Neural progenitor cell (in vitro differentiated cells): ENCODE results near the gene AKIRIN2. TPM values are rescaled to one million over a fixed set of nuclear protein-coding genes. Genes with fewer than 3 reads are reported as not detected.

ENCODE experiments used
- DNase-seq: peaks from one replicate; pipeline ENCODE4 v3.0.0-alpha.2; 2016; ENCODE audit warnings: low spot score
- H2AFZ ChIP-seq: fragments of 200-600 bp; sonication (generic); replicated peaks from 2 replicates; pipeline ENCODE4 v1.6.1; 2016; ENCODE audit warnings: antibody characterized with exemption
- H3F3A ChIP-seq: fragments of 200-600 bp; sonication (generic); 2 replicates; pipeline ENCODE4 v1.6.1; 2016; ENCODE audit warnings: antibody characterized with exemption, low read depth
- H3K27ac ChIP-seq: fragments of 200-600 bp; sonication (generic); 2 replicates; pipeline ENCODE4 v1.5.1; 2016; ENCODE audit warnings: mild to moderate bottlenecking
- H3K27me3 ChIP-seq: fragments of 200-600 bp; sonication (generic); 2 replicates; pipeline ENCODE4 v1.6.1; 2016; ENCODE audit warnings: mild to moderate bottlenecking, moderate library complexity
- H3K36me3 ChIP-seq: fragments of 200-600 bp; sonication (generic); 2 replicates; pipeline ENCODE4 v1.5.1; 2016
- H3K4me1 ChIP-seq: fragments of 200-600 bp; sonication (generic); 2 replicates; pipeline ENCODE4 v1.6.1; 2016; ENCODE audit warnings: mixed run types
- H3K4me2 ChIP-seq: fragments of 200-600 bp; sonication (generic); 2 replicates; pipeline ENCODE4 v1.6.1; 2016
- H3K4me3 ChIP-seq: fragments of 200-600 bp; sonication (generic); 2 replicates; pipeline ENCODE4 v1.5.1; 2016
- H3K79me2 ChIP-seq: fragments of 200-600 bp; sonication (generic); 2 replicates; pipeline ENCODE4 v1.6.1; 2016; ENCODE audit warnings: low read depth
- H3K9ac ChIP-seq: fragments of 200-600 bp; sonication (generic); 2 replicates; pipeline ENCODE4 v1.6.1; 2016
- H3K9me3 ChIP-seq: fragments of 200-600 bp; sonication (generic); 2 replicates; pipeline ENCODE4 v1.5.1; 2016; ENCODE audit warnings: low read depth
- H4K20me1 ChIP-seq: fragments of 200-600 bp; sonication (generic); 2 replicates; pipeline ENCODE4 v1.6.1; 2016; ENCODE audit warnings: low read depth
- H3K27ac Mint-ChIP-seq: 3 replicates; pipeline ENCODE4 v1.8.0; 2021; ENCODE audit warnings: mixed read lengths
- H3K27me3 Mint-ChIP-seq: 2 replicates; pipeline ENCODE4 v1.8.0; 2022; ENCODE audit warnings: low read depth, mild to moderate bottlenecking, inconsistent platforms, moderate library complexity, mixed read lengths; ENCODE audit not compliant: insufficient read depth
- H3K36me3 Mint-ChIP-seq: 3 replicates; pipeline ENCODE4 v1.8.0; 2021; ENCODE audit warnings: mixed read lengths
- H3K4me1 Mint-ChIP-seq: 3 replicates; pipeline ENCODE4 v1.8.0; 2021; ENCODE audit warnings: mixed read lengths
- H3K4me3 Mint-ChIP-seq: 3 replicates; pipeline ENCODE4 v1.8.0; 2021; ENCODE audit warnings: mild to moderate bottlenecking, moderate library complexity, mixed read lengths
- H3K9me3 Mint-ChIP-seq: 3 replicates; pipeline ENCODE4 v1.8.0; 2020; ENCODE audit warnings: mixed read lengths
- CTCF ChIP-seq: fragments of 200-600 bp; sonication (generic); IDR thresholded peaks from 2 replicates; pipeline ENCODE4 v1.5.1; 2017; ENCODE audit warnings: antibody characterized with exemption, mild to moderate bottlenecking
- EZH2 ChIP-seq: fragments of 200-600 bp; sonication (generic); IDR thresholded peaks from 2 replicates; pipeline ENCODE4 v1.6.1; 2017; ENCODE audit warnings: antibody characterized with exemption, mild to moderate bottlenecking, moderate library complexity
- EZH2phosphoT487 ChIP-seq: fragments of 200-600 bp; sonication (generic); IDR thresholded peaks from 2 replicates; pipeline ENCODE4 v1.6.1; 2017; ENCODE audit warnings: antibody characterized with exemption
- total RNA-seq: library from RNA; depleted of rRNA; stranded (reverse); fragments of >200 nt; gene quantifications from 2 replicates; pipeline ENCODE4 v1.2.3, GENCODE V29; 2015; ENCODE audit warnings: low replicate concordance

AKIRIN2 gene
- total RNA-seq, 1 donor from 2014 or later: 76.7 TPM

- no peak overlapping the region for H3K4me3 ChIP-seq
- no peak overlapping the region for H3K27ac Mint-ChIP-seq
- H3K36me3 Mint-ChIP-seq: peaks cover 23% of the 10 kb centered on the region
- H3K27ac ChIP-seq: no peak overlapping the region
- no peaks in the 10 kb centered on the region for H3K9me3 ChIP-seq
- no peak overlapping the region for H3K4me3 Mint-ChIP-seq
- peaks cover 9% of the 10 kb centered on the region for H3K36me3 ChIP-seq
- peaks cover 2% of the 10 kb centered on the region for H3K27me3 Mint-ChIP-seq
- DNase-seq: no peak
- TF ChIP-seq EZH2 (no peak), CTCF (no peak), EZH2phosphoT487 (no peak)
- H3K4me2 ChIP-seq: no peak overlapping the region
- no peaks in the 10 kb centered on the region for H3F3A ChIP-seq
- H2AFZ ChIP-seq: no peak overlapping the region
- no peaks in the 10 kb centered on the region for H3K4me1 ChIP-seq
- H3K27me3 ChIP-seq: no peaks in the 10 kb centered on the region
- no peak overlapping the region for H3K9ac ChIP-seq
- H3K4me1 Mint-ChIP-seq: no peaks in the 10 kb centered on the region
- H4K20me1 ChIP-seq: peaks cover 99% of the 10 kb centered on the region
- peaks cover 100% of the 10 kb centered on the region for H3K79me2 ChIP-seq
- peaks cover 3% of the 10 kb centered on the region for H3K9me3 Mint-ChIP-seq
These were observed 17.0 kb downstream of the AKIRIN2 start for GRCh38 chr6:87684895-87685654.

- TF ChIP-seq CTCF (no peak), EZH2phosphoT487 (no peak), EZH2 (no peak)
- no peak overlapping the region for H3K4me3 Mint-ChIP-seq
These were observed 18.1 kb downstream of the AKIRIN2 start for GRCh38 chr6:87683890-87684289.

GRCh38 chr6:87682310-87682709, 19.7 kb downstream of the AKIRIN2 start:
- DNase-seq: no peak
- H3K9ac ChIP-seq: no peak overlapping the region
- no peak overlapping the region for H3K27ac ChIP-seq
- H3K4me1 ChIP-seq: no peaks in the 10 kb centered on the region
- TF ChIP-seq CTCF (no peak), EZH2phosphoT487 (no peak), EZH2 (no peak)
- peaks cover 98% of the 10 kb centered on the region for H3K79me2 ChIP-seq
- Mint-ChIP-seq H3K4me1 (no peaks in the 10 kb centered on the region), H3K27me3 (peaks cover 2% of the 10 kb centered on the region), H3K9me3 (peaks cover 3% of the 10 kb centered on the region), H3K4me3 (no peak overlapping the region), H3K36me3 (peaks cover 31% of the 10 kb centered on the region), H3K27ac (no peak overlapping the region)
- no peak overlapping the region for H3K4me3 ChIP-seq
- peaks cover 18% of the 10 kb centered on the region for H3K36me3 ChIP-seq
- H3K27me3 ChIP-seq: no peaks in the 10 kb centered on the region
- H3K4me2 ChIP-seq: no peak overlapping the region
- H4K20me1 ChIP-seq: peaks cover 87% of the 10 kb centered on the region
- H3F3A ChIP-seq: peaks cover 8% of the 10 kb centered on the region
- H2AFZ ChIP-seq: no peak overlapping the region
- no peaks in the 10 kb centered on the region for H3K9me3 ChIP-seq

More at GRCh38 chr6:87683890-87684289, 18.1 kb downstream of the AKIRIN2 start:
- Histone ChIP-seq H3K79me2 (peaks cover 100% of the 10 kb centered on the region), H3K4me3 (no peak overlapping the region), H3K27ac (no peak overlapping the region), H4K20me1 (peaks cover 99% of the 10 kb centered on the region), H3K9ac (no peak overlapping the region), H3F3A (no peaks in the 10 kb centered on the region), H3K9me3 (no peaks in the 10 kb centered on the region), H2AFZ (no peak overlapping the region), H3K27me3 (no peaks in the 10 kb centered on the region), H3K4me2 (no peak overlapping the region), H3K4me1 (no peaks in the 10 kb centered on the region), H3K36me3 (peaks cover 9% of the 10 kb centered on the region)
- H3K9me3 Mint-ChIP-seq: peaks cover 3% of the 10 kb centered on the region
- DNase-seq: no peak
- H3K4me1 Mint-ChIP-seq: no peaks in the 10 kb centered on the region
- H3K27me3 Mint-ChIP-seq: peaks cover 2% of the 10 kb centered on the region
- no peak overlapping the region for H3K27ac Mint-ChIP-seq
- H3K36me3 Mint-ChIP-seq: peaks cover 26% of the 10 kb centered on the region
